ENCODE data around the gene AGXT2. TPM values are rescaled to one million over a fixed set of nuclear protein-coding genes. Genes with fewer than 3 reads are reported as not detected.

Gene AGXT2
- total and polyA plus RNA-seq, 10 of the 15 experiments (the other 5 are each of a cell fraction or from before 2014, with no cell fraction given) = not detected

DNA sequence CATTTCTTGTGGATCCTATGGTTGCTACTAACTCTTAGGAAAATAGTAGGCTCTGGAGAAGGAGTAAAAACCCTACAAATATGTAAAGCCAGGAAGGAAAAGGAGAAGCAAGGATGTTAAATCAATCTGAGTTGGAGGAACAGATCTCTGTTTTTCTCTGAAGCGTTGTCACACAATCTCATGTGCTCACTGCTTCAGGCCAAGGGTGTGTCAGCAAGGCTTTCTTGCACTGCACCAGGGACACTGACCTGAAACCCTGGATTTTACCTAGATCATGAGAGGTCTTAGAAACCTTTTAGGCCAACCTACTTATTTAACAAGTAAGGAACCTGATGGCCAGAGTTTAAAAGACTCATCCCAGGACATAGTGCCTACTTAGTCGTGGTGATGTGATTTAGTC is 12.5 kb upstream of the AGXT2 start:
- TF ChIP-seq NR2C2 (IDR thresholded peaks at IDR 0.05; ENCODE audit: borderline replicate concordance, control insufficient read depth, insufficient read length, low read depth) (no peak), CBX5 (IDR thresholded peaks at IDR 0.05; ENCODE audit: low read depth) (no peak), RCOR1 (conservative IDR thresholded peaks at IDR 0.05; ENCODE audit: low read depth, low read length) (no peak), RELA (IDR thresholded peaks at IDR 0.05; ENCODE audit: borderline replicate concordance, partially characterized antibody) (no peak), TAF1 (IDR thresholded peaks at IDR 0.05; ENCODE audit: borderline replicate concordance, low read depth, low read length) (no peak), HDAC2 (IDR thresholded peaks at IDR 0.05) (no peak), JUND (IDR thresholded peaks at IDR 0.05; ENCODE audit: low read depth, low read length) (no peak), BHLHE40 (IDR thresholded peaks at IDR 0.05; ENCODE audit: borderline replicate concordance in 1 of 2, low read depth in 2 of 2, low read length in 1 of 2) (no peak), MEF2B (IDR thresholded peaks at IDR 0.05; ENCODE audit: partially characterized antibody, poor library complexity, severe bottlenecking) (no peak), GABPA (IDR thresholded peaks at IDR 0.05; ENCODE audit: low read depth) (no peak)
- TF ChIP-seq, protein P1, sequence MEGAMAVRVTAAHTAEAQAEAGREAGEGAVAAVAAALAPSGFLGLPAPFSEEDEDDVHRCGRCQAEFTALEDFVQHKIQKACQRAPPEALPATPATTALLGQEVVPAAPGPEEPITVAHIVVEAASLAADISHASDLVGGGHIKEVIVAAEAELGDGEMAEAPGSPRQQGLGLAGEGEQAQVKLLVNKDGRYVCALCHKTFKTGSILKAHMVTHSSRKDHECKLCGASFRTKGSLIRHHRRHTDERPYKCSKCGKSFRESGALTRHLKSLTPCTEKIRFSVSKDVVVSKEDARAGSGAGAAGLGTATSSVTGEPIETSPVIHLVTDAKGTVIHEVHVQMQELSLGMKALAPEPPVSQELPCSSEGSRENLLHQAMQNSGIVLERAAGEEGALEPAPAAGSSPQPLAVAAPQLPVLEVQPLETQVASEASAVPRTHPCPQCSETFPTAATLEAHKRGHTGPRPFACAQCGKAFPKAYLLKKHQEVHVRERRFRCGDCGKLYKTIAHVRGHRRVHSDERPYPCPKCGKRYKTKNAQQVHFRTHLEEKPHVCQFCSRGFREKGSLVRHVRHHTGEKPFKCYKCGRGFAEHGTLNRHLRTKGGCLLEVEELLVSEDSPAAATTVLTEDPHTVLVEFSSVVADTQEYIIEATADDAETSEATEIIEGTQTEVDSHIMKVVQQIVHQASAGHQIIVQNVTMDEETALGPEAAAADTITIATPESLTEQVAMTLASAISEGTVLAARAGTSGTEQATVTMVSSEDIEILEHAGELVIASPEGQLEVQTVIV (IDR thresholded peaks at IDR 0.05; ENCODE audit: borderline replicate concordance, partially characterized antibody) = no peak
- no peak overlapping the region for H3K9ac ChIP-seq (ENCODE audit: control insufficient read depth, insufficient read depth, low read length)
- H3K4me3 ChIP-seq = no peak overlapping the region
- H3K27me3 ChIP-seq (replicated peaks in 1 of 2; ENCODE audit: control insufficient read depth in 2 of 2, insufficient read depth in 2 of 2, low read length in 1 of 2) = no peaks in the 10 kb centered on the region
- no peaks in the 10 kb centered on the region for H3K4me1 ChIP-seq (ENCODE audit: control insufficient read depth, insufficient read depth, low read length)
- no peak overlapping the region for H2AFZ ChIP-seq (ENCODE audit: control insufficient read depth, low read depth, low read length)
- no TSS peak for BruUV-seq (replicated peaks)
- RAD21 ChIA-PET (ENCODE audit: unreplicated experiment) = no interaction called here
- H3K79me2 ChIP-seq (ENCODE audit: control insufficient read depth, insufficient read depth, low read length) = no peaks in the 10 kb centered on the region
- no peak overlapping the region for H3K4me2 ChIP-seq (ENCODE audit: control insufficient read depth, insufficient read depth)
- no peaks in the 10 kb centered on the region for H4K20me1 ChIP-seq (ENCODE audit: control insufficient read depth, insufficient read depth)
- DNase-seq (ENCODE audit: low read depth, low spot score) = no peak
- no peak overlapping the region for H3K27ac ChIP-seq (ENCODE audit: control insufficient read depth, insufficient read depth)
- SMC1A ChIA-PET (ENCODE audit: uncharacterized antibody, unreplicated experiment) = no interaction called here
- no peaks in the 10 kb centered on the region for H3K36me3 ChIP-seq (ENCODE audit: control insufficient read depth in 2 of 2, insufficient read depth in 2 of 2, low read length in 1 of 2)
- intact Hi-C loops (cut with micrococcal nuclease; ENCODE audit: unreplicated experiment) = no loop called here
- H3K9me3 ChIP-seq (replicated peaks; ENCODE audit: control insufficient read depth, insufficient read depth, low read length) = no peaks in the 10 kb centered on the region
- no peak for ATAC-seq
- FAIRE-seq = no peak
- POLR2A ChIA-PET = no interaction called here
- in situ Hi-C loops (cut with MboI) = no loop called here
- CTCF ChIA-PET = no interaction called here
- 18% methylated on average over 2 of the region's 2 CpGs for WGBS (ENCODE audit: insufficient coverage, insufficient replicate concordance, low lambda C conversion rate, missing lambda C conversion rate)

All from GM12878 (cell line).